Tibial artery (tissue), 4 donors: ENCODE measurements around the gene HIVEP1.

Source experiments
- DNase-seq, 2 donors: peaks; one replicate each; pipeline ENCODE4 v3.0.0-alpha.2; 2019
- H3K27ac ChIP-seq, 2 donors: fragments of 200-600 bp; sonication (generic) in 1 of 2; 1 replicate in 1 of 2; 2 replicates in 1 of 2; pipeline ENCODE4 v1.5.1; 2018 to 2019; ENCODE audit warnings: mild to moderate bottlenecking in 1 of 2
- H3K27me3 ChIP-seq, 2 donors: fragments of 200-600 bp; sonication (generic) in 1 of 2; one replicate each; pipeline versions ENCODE4 v1.5.1 to v1.6.0; 2016 to 2019
- H3K36me3 ChIP-seq, 3 donors: fragments of 200-600 bp; sonication (generic) in 2 of 3; one replicate each; pipeline ENCODE4 v1.5.1; 2016 to 2019; ENCODE audit warnings: mild to moderate bottlenecking in 2 of 3
- H3K4me1 ChIP-seq, 4 donors: fragments of 200-600 bp; sonication (generic) in 2 of 4; 1 replicate in 3 of 4; 2 replicates in 1 of 4; pipeline ENCODE4 v1.5.1; 2016 to 2019
- H3K4me3 ChIP-seq, 2 donors: fragments of 200-600 bp; sonication (generic) in 1 of 2; 1 replicate in 1 of 2; 2 replicates in 1 of 2; pipeline ENCODE4 v1.5.1; 2018 to 2019; ENCODE audit warnings: mild to moderate bottlenecking in 2 of 2
- H3K9me3 ChIP-seq, 3 donors: fragments of 200-600 bp; sonication (generic) in 1 of 3; one replicate each; pipeline ENCODE4 v1.5.1; 2016 to 2019
- CTCF ChIP-seq, 2 experiments: fragments of 200-600 bp in 1 of 2; fragments of 450-650 bp in 1 of 2; IDR thresholded peaks; one replicate each; pipeline ENCODE4 v1.5.1; 2017 to 2019; ENCODE audit warnings: antibody characterized with exemption in 2 of 2, mild to moderate bottlenecking in 1 of 2, moderate library complexity in 1 of 2
- intact Hi-C: fragments of 100-400 bp; cut with DNase I; formaldehyde crosslinking; loops from one replicate; pipeline ENCODE4 v1.15.0; 2023; ENCODE audit warnings: low total_unique reads

The HIVEP1 gene

GRCh38 chr6:11992086-11992485 lies 20.0 kb upstream of the HIVEP1 start:
- no peaks in the 10 kb centered on the region for H3K36me3 ChIP-seq
- no peak overlapping the region for H3K27ac ChIP-seq
- no peak for TF ChIP-seq CTCF (IDR thresholded peaks at IDR 0.05)
- no peak overlapping the region for H3K4me3 ChIP-seq
- DNase-seq = no peak
- no peaks in the 10 kb centered on the region for H3K4me1 ChIP-seq
- H3K27me3 ChIP-seq = no peaks in the 10 kb centered on the region
- H3K9me3 ChIP-seq = no peaks in the 10 kb centered on the region
- intact Hi-C loops = no loop called here

DNA sequence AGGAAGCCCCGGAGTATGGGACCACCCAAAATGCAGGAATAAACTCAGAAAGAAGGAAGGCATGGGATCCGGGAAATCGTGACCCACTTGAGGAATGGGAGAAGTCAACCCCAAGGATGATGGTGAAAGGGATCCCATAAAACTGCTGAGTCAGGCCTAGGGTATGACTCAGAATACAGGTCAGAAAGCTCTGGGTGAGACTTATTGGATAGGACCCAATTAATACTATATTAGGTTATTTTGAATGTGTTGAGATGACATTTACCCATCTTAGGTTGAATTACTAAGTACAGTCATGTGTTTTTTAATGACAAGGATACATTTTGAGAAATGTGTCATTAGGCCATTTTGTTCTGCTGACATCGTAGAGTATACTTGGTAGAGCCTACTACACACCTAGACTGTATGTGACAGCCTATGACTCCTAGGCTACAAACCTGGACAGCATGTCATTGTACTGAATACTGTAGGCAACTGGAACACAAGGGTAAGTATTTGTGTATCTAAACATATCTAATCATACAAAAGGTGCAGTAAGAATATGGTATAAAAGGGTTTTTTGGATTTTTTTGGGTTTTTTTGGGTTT lies 17.1 kb upstream of the HIVEP1 start:
- H3K9me3 ChIP-seq = no peaks in the 10 kb centered on the region
- no peak overlapping the region for H3K4me3 ChIP-seq
- DNase-seq = no peak
- no peaks in the 10 kb centered on the region for H3K4me1 ChIP-seq
- no peak for TF ChIP-seq CTCF (IDR thresholded peaks at IDR 0.05)
- no peaks in the 10 kb centered on the region for H3K36me3 ChIP-seq
- no peak overlapping the region for H3K27ac ChIP-seq
- H3K27me3 ChIP-seq = no peaks in the 10 kb centered on the region
- intact Hi-C loops = no loop called here

DNA sequence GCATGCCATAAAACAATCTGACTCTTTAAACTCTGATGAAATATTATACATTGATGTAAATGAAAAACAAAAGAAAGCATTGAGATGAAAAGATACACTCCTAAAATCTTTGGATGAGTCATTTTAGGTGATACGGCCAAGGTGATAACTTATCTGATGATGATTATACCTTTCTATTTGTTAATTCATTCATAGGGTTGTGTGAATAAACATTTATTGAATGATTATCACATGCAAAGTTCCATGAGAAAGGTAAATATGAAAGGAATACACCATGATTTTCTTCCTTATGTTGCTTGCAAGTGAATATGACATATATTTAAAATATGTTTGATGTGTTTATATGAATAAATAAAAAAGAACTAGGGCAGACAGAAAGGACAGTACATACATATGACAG lies 15.4 kb upstream of the HIVEP1 start:
- no peak for TF ChIP-seq CTCF (IDR thresholded peaks at IDR 0.05)
- Histone ChIP-seq H3K9me3 (no peaks in the 10 kb centered on the region), H3K27me3 (no peaks in the 10 kb centered on the region), H3K4me3 (no peak overlapping the region), H3K36me3 (no peaks in the 10 kb centered on the region), H3K27ac (no peak overlapping the region), H3K4me1 (no peaks in the 10 kb centered on the region)
- intact Hi-C loops = no loop called here
- no peak for DNase-seq

DNA sequence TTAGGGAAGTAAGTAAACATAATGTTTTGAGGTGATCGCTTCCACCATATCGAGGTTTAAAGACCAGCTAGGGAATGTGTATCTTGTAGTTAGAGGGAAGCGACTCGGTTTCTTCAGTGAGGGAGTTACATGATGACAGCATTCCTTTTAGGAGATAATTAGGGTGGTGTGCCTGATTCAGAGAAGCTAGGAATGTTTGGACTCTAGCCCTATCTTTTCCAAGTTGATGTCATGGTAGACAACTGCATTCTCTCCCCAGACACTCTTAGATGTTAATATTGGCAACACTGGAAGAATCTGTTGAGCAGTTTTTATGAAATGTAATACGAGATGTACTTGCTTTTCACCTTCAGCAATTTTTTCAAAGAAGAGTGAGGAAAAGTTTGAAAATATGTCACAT lies 12.9 kb upstream of the HIVEP1 start:
- no peak for TF ChIP-seq CTCF (IDR thresholded peaks at IDR 0.05)
- Histone ChIP-seq H3K4me3 (no peak overlapping the region), H3K4me1 (no peaks in the 10 kb centered on the region), H3K36me3 (no peaks in the 10 kb centered on the region), H3K9me3 (no peaks in the 10 kb centered on the region), H3K27ac (no peak overlapping the region), H3K27me3 (no peaks in the 10 kb centered on the region)
- no peak for DNase-seq
- intact Hi-C loops = no loop called here

- TF ChIP-seq CTCF (IDR thresholded peaks at IDR 0.05) = no peak
- intact Hi-C loops = no loop called here
- DNase-seq = no peak
- H3K27me3 ChIP-seq = no peaks in the 10 kb centered on the region
- no peak overlapping the region for H3K27ac ChIP-seq
- H3K9me3 ChIP-seq = no peaks in the 10 kb centered on the region
- no peaks in the 10 kb centered on the region for H3K36me3 ChIP-seq
- no peak overlapping the region for H3K4me3 ChIP-seq
- no peaks in the 10 kb centered on the region for H3K4me1 ChIP-seq
Measured at GRCh38 chr6:12000174-12000573, 11.9 kb upstream of the HIVEP1 start.
